GM12878 (cell line): Measurements from ENCODE around the gene TRAPPC2. TPM values are rescaled to one million over a fixed set of nuclear protein-coding genes. Genes with fewer than 3 reads are reported as not detected.

Source experiments
- ATAC-seq: fragments of 200-7000 bp; cut with Tn5 transposase; 3 replicates; pipeline ENCODE4 v1.9.1; 2020; ENCODE audit warnings: mild to moderate bottlenecking, moderate library complexity
- BruUV-seq: library from RNA; stranded (reverse); fragments of 400-500 nt; replicated peaks from 2 replicates; lab custom pipeline; 2021; lab: Mats Ljungman, UMichigan
- CTCF ChIA-PET: fragments of 300-600 bp; sonication (Branson Sonifier 250); formaldehyde crosslinking; extraction: SDS; loops from one replicate; lab custom pipeline; 2021; ENCODE audit warnings: inconsistent platforms; lab: Yijun Ruan, JAX
- POLR2A ChIA-PET: fragments of 350-600 bp; formaldehyde crosslinking; extraction: SDS; loops from one replicate; lab custom pipeline; 2021; ENCODE audit warnings: inconsistent platforms; lab: Charles Lee
- RAD21 ChIA-PET: fragments of 300-600 bp; sonication (Branson Sonifier 250); formaldehyde crosslinking; loops from one replicate; lab custom pipeline; 2023; ENCODE audit warnings: antibody characterized with exemption; ENCODE audit not compliant: unreplicated experiment; lab: Charles Lee
- SMC1A ChIA-PET: fragments of 300-600 bp; sonication (Branson Sonifier 250); formaldehyde crosslinking; loops from one replicate; lab custom pipeline; 2023; ENCODE audit not compliant: unreplicated experiment, uncharacterized antibody; lab: Charles Lee
- DNase-seq: peaks from one replicate; pipeline ENCODE4 v3.0.0-alpha.2; 2011; ENCODE audit warnings: low read depth, low spot score
- FAIRE-seq: peaks from 3 replicates; lab custom pipeline; 2011; peaks lifted over from hg19 to GRCh38; lab: Jason Lieb, UNC
- H2AFZ ChIP-seq: 2 replicates; pipeline ENCODE4 v1.6.0; 2011; ENCODE audit warnings: low read depth, low read length, control low read depth; ENCODE audit not compliant: control insufficient read depth
- H3K27ac ChIP-seq: 2 replicates; pipeline ENCODE4 v1.5.1; 2011; ENCODE audit warnings: control low read depth; ENCODE audit not compliant: control insufficient read depth, insufficient read depth
- H3K27me3 ChIP-seq, 2 experiments: replicated peaks in 1 of 2; 2 replicates each; pipeline versions ENCODE4 v1.6.0 to v1.6.1; 2011; ENCODE audit warnings: low read length in 1 of 2; ENCODE audit not compliant: control insufficient read depth in 2 of 2, insufficient read depth in 2 of 2
- H3K36me3 ChIP-seq, 2 experiments: 2 replicates each; pipeline ENCODE4 v1.5.1; 2011; ENCODE audit warnings: low read length in 1 of 2; ENCODE audit not compliant: control insufficient read depth in 2 of 2, insufficient read depth in 2 of 2
- H3K4me1 ChIP-seq: 2 replicates; pipeline ENCODE4 v1.6.1; 2011; ENCODE audit warnings: mild to moderate bottlenecking, low read length, moderate library complexity, mixed read lengths; ENCODE audit not compliant: control insufficient read depth, insufficient read depth
- H3K4me2 ChIP-seq: 2 replicates; pipeline ENCODE4 v1.6.0; 2011; ENCODE audit warnings: control low read depth; ENCODE audit not compliant: control insufficient read depth, insufficient read depth
- H3K4me3 ChIP-seq: fragments of 200-600 bp; sonication (generic); 2 replicates; pipeline ENCODE4 v1.5.1; 2016
- H3K79me2 ChIP-seq: 2 replicates; pipeline ENCODE4 v1.6.0; 2011; ENCODE audit warnings: low read length; ENCODE audit not compliant: control insufficient read depth, insufficient read depth
- H3K9ac ChIP-seq: 2 replicates; pipeline ENCODE4 v1.8.0; 2011; ENCODE audit warnings: low read length, control low read depth, mixed read lengths; ENCODE audit not compliant: control insufficient read depth, insufficient read depth
- H3K9me3 ChIP-seq: replicated peaks from 3 replicates; pipeline ENCODE4 v1.5.1; 2011; ENCODE audit warnings: mild to moderate bottlenecking, low read length; ENCODE audit not compliant: control insufficient read depth, insufficient read depth
- H4K20me1 ChIP-seq: 2 replicates; pipeline ENCODE4 v1.6.0; 2011; ENCODE audit not compliant: control insufficient read depth, insufficient read depth
- FOS ChIP-seq: IDR thresholded peaks from 3 replicates; pipeline ENCODE4 v1.6.1; 2011; ENCODE audit warnings: borderline replicate concordance; ENCODE audit not compliant: insufficient read length; ENCODE audit errors: extremely low read depth
- GABPA ChIP-seq: IDR thresholded peaks from 2 replicates; pipeline ENCODE4 v1.6.1; 2014; ENCODE audit warnings: antibody characterized with exemption, low read depth, mild to moderate bottlenecking, inconsistent platforms
- HSF1 ChIP-seq: fragments of 150-350 bp; IDR thresholded peaks from 2 replicates; pipeline ENCODE4 v1.6.1; 2014; ENCODE audit warnings: mild to moderate bottlenecking, low read depth, low read length
- IRF4 ChIP-seq: IDR thresholded peaks from 2 replicates; pipeline ENCODE4 v1.6.1; 2011; ENCODE audit warnings: low read depth, low read length
- NR2F1 ChIP-seq: fragments of 450-650 bp; conservative IDR thresholded peaks from 2 replicates; pipeline ENCODE4 v1.6.1; 2017; ENCODE audit warnings: mild to moderate bottlenecking
- POLR2AphosphoS5 ChIP-seq: IDR thresholded peaks from 2 replicates; pipeline ENCODE4 v1.6.1; 2011; ENCODE audit warnings: mild to moderate bottlenecking, low read length, inconsistent platforms
- RAD51 ChIP-seq: fragments of 450-650 bp; IDR thresholded peaks from 2 replicates; pipeline ENCODE4 v1.6.1; 2016; ENCODE audit warnings: moderate library complexity, mild to moderate bottlenecking, inconsistent platforms
- SMAD5 ChIP-seq: IDR thresholded peaks from 2 replicates; pipeline ENCODE4 v1.6.1; 2016; ENCODE audit warnings: antibody characterized with exemption, low read depth
- TCF7 ChIP-seq: IDR thresholded peaks from 2 replicates; pipeline ENCODE4 v1.6.1; 2014; ENCODE audit warnings: antibody characterized with exemption, borderline replicate concordance
- ZBED1 ChIP-seq: IDR thresholded peaks from 2 replicates; pipeline ENCODE4 v1.6.1; 2016; ENCODE audit warnings: borderline replicate concordance
- WGBS: methylation state at CpG from one replicate; pipeline ENCODE4 v1.1.6; 2016; ENCODE audit warnings: low lambda C conversion rate; ENCODE audit not compliant: insufficient replicate concordance, insufficient coverage; ENCODE audit errors: missing lambda C conversion rate; 5-methylcytosine and 5-hydroxymethylcytosine counted together
- in situ Hi-C: fragments of 300-500 bp; cut with MboI; formaldehyde crosslinking; loops from 9 replicates; pipeline ENCODE4 v1.14.3; 2018; ENCODE audit warnings: mixed read lengths
- intact Hi-C: fragments of 100-400 bp; cut with micrococcal nuclease; formaldehyde crosslinking; loops from one replicate; pipeline ENCODE4 v1.14.2; 2022; ENCODE audit not compliant: unreplicated experiment
- polyA plus RNA-seq, 11 experiments: library from polyadenylated mRNA; depleted of rRNA in 4 of 11; unstranded in 6 of 11; stranded (reverse) in 5 of 11; fragments of >200 nt; fragmentation: Nextera tagmentation in 4 of 11; fragmentation: Illumina TruSeq in 1 of 11; extraction: Ambion mirVana in 4 of 11; extraction: Trizol in 1 of 11; gene quantifications; 1 replicate in 1 of 11; 2 replicates in 10 of 11; pipeline versions ENCODE4 v1.2.1 to v1.2.3, GENCODE V29; 2011 to 2016; ENCODE audit warnings: inconsistent platforms in 2 of 11, missing spikeins in 2 of 11, low read depth in 1 of 11
- total RNA-seq, 4 experiments: library from RNA; depleted of rRNA in 3 of 4; stranded (reverse); fragments of >200 nt in 3 of 4; fragmentation: Illumina TruSeq in 1 of 4; extraction: Trizol in 1 of 4; gene quantifications; 2 replicates each; pipeline versions ENCODE4 v1.2.1 to v1.2.3, GENCODE V29; 2013 to 2021

The TRAPPC2 gene
- total and polyA plus RNA-seq, 10 of the 15 experiments (the other 5 are each of a cell fraction or from before 2014, with no cell fraction given) = 12.4 to 28.4 (median 21.3) TPM

DNA sequence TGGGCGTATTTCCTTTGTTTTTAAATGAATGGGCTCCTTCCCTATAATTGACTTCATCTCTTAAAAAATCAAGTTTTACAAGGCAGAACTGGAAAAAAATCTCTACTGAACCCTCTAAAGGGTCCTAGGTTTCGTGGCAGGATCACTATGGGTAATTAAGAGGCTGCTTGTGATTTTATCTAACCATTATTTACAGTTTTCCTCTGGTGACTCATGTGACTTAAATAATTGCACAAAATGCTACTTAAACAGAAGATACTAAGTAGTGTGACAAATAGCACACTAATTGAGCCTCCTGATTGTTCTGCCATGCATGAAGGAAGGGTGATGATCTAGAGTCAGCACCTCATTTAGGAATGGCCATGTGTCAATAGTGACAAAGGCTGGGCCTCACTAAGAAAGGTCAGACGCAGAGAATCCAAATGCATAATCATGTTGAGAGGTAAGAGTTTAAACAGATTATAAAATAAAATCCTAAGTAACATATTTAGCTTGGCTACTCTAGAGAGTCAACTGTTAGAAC, 35.7 kb upstream of the TRAPPC2 start (continued):
- TF ChIP-seq ZBED1 = no peak

- Histone ChIP-seq H3K4me2 (no peak overlapping the region), H2AFZ (no peak overlapping the region), H3K27me3 (no peaks in the 10 kb centered on the region), H3K9ac (no peak overlapping the region), H3K4me3 (no peak overlapping the region), H3K27ac (no peak overlapping the region), H3K36me3 (peaks cover 6 to 8% of the 10 kb centered on the region in 2 experiments; a peak in 3 of 4 replicates), H3K9me3 (no peaks in the 10 kb centered on the region), H3K79me2 (no peaks in the 10 kb centered on the region), H4K20me1 (no peaks in the 10 kb centered on the region), H3K4me1 (no peaks in the 10 kb centered on the region)
- RAD21 ChIA-PET = interaction anchor here (0.8 kb wide), 1 partner anchor 1477 kb away, joined by 3 read pairs; no protein-coding TSS in a partner anchor
- ATAC-seq (no peak), DNase-seq (no peak), FAIRE-seq (no peak)
- CTCF ChIA-PET = interaction anchor here (0.6 kb wide), 1 partner anchor 1727 kb away, joined by 3 read pairs; no protein-coding TSS in a partner anchor
- SMC1A ChIA-PET = interaction anchor here (0.6 to 0.9 kb wide), 2 partner anchors 79 to 259 kb away, joined by 3 to 4 read pairs; no protein-coding TSS in a partner anchor
- 93% methylated on average over 4 of the region's 4 CpGs for WGBS
- TF ChIP-seq RAD51 (no peak), FOS (no peak), SMAD5 (no peak), TCF7 (no peak), POLR2AphosphoS5 (no peak), HSF1 (no peak), NR2F1 (no peak), IRF4 (no peak), GABPA (no peak)
- POLR2A ChIA-PET = interaction anchor here (0.8 kb wide), 1 partner anchor 11 kb away, joined by 3 read pairs; no protein-coding TSS in a partner anchor
- intact Hi-C loops = no loop called here
- in situ Hi-C loops = no loop called here
- BruUV-seq = no TSS peak
These were observed 34.5 kb upstream of the TRAPPC2 start for GRCh38 chrX:13768939-13769338.
